ENCODE results near the gene GAL.

GRCh38 chr11:68661014-68661413, 23.3 kb upstream of the GAL start:
- TF ChIP-seq EZH2phosphoT487 (conservative IDR thresholded peaks at IDR 0.05; ENCODE audit: low read length) (no peak), CTCF (IDR thresholded peaks at IDR 0.05; ENCODE audit: insufficient read depth, low read length, poor library complexity, severe bottlenecking) (no peak)
